Skeletal muscle satellite cell (primary cell): Measurements from ENCODE around the gene MS4A6E.
"Not testable (repeated sequence)": the region's sequence is repeated elsewhere in the genome, so short reads cannot be mapped to it uniquely, and the experiment has no call there.

ENCODE experiments used
- H3K27me3 ChIP-seq: 2 replicates; pipeline ENCODE4 v1.7.0; 2013; ENCODE audit warnings: low read length; ENCODE audit not compliant: control insufficient read depth, insufficient read depth
- H3K36me3 ChIP-seq: 2 replicates; pipeline ENCODE4 v1.7.0; 2013; ENCODE audit warnings: mild to moderate bottlenecking, control low read depth, low read length; ENCODE audit not compliant: insufficient read depth
- H3K4me1 ChIP-seq: 2 replicates; pipeline ENCODE4 v1.7.0; 2013; ENCODE audit warnings: low read length; ENCODE audit not compliant: control insufficient read depth, insufficient read depth
- H3K4me2 ChIP-seq: 2 replicates; pipeline ENCODE4 v1.7.0; 2013; ENCODE audit warnings: mild to moderate bottlenecking, low read length
- H3K4me3 ChIP-seq: 2 replicates; pipeline ENCODE4 v1.7.0; 2013; ENCODE audit warnings: low read length
- H3K9ac ChIP-seq: 2 replicates; pipeline ENCODE4 v1.7.0; 2013; ENCODE audit warnings: mild to moderate bottlenecking, low read depth, low read length, moderate library complexity
- H3K9me3 ChIP-seq: replicated peaks from 2 replicates; pipeline ENCODE4 v1.7.0; 2013; ENCODE audit warnings: mild to moderate bottlenecking, control low read depth, low read length

MS4A6E gene

GRCh38 chr11:60363542-60364470 is 36.8 kb downstream of the MS4A6E start:
- H3K4me3 ChIP-seq: no peak overlapping the region
- no peaks in the 10 kb centered on the region for H3K36me3 ChIP-seq
- H3K4me1 ChIP-seq: no peaks in the 10 kb centered on the region
- no peaks in the 10 kb centered on the region for H3K9me3 ChIP-seq
- H3K27me3 ChIP-seq: no peaks in the 10 kb centered on the region
- no peak overlapping the region for H3K9ac ChIP-seq
- no peak overlapping the region for H3K4me2 ChIP-seq

- H3K9ac ChIP-seq, H3K27me3 ChIP-seq, H3K4me1 ChIP-seq, H3K9me3 ChIP-seq, H3K4me2 ChIP-seq, H3K4me3 ChIP-seq, H3K36me3 ChIP-seq: not testable (repeated sequence)
Observed at GRCh38 chr11:60366262-60366904, 39.3 kb downstream of the MS4A6E start.

GRCh38 chr11:60367009-60367408 is 40.0 kb downstream of the MS4A6E start:
- no peaks in the 10 kb centered on the region for H3K9me3 ChIP-seq
- H3K4me3 ChIP-seq: no peak overlapping the region
- H3K4me1 ChIP-seq: no peaks in the 10 kb centered on the region
- H3K4me2 ChIP-seq: no peak overlapping the region
- no peak overlapping the region for H3K9ac ChIP-seq
- H3K27me3 ChIP-seq: no peaks in the 10 kb centered on the region
- no peaks in the 10 kb centered on the region for H3K36me3 ChIP-seq

GRCh38 chr11:60367896-60368295 is 40.8 kb downstream of the MS4A6E start:
- Histone ChIP-seq H3K4me3 (no peak overlapping the region), H3K9ac (no peak overlapping the region), H3K27me3 (no peaks in the 10 kb centered on the region), H3K4me2 (no peak overlapping the region), H3K36me3 (no peaks in the 10 kb centered on the region), H3K9me3 (no peaks in the 10 kb centered on the region), H3K4me1 (no peaks in the 10 kb centered on the region)

- no peak overlapping the region for H3K4me2 ChIP-seq
- no peaks in the 10 kb centered on the region for H3K27me3 ChIP-seq
- no peaks in the 10 kb centered on the region for H3K36me3 ChIP-seq
- no peaks in the 10 kb centered on the region for H3K4me1 ChIP-seq
- no peak overlapping the region for H3K4me3 ChIP-seq
- no peak overlapping the region for H3K9ac ChIP-seq
- no peaks in the 10 kb centered on the region for H3K9me3 ChIP-seq
Observed at GRCh38 chr11:60370252-60370810, 43.3 kb downstream of the MS4A6E start.

GRCh38 chr11:60370811-60371298 is 43.8 kb downstream of the MS4A6E start:
- Histone ChIP-seq H3K4me2 (no peak overlapping the region), H3K9me3 (no peaks in the 10 kb centered on the region), H3K4me3 (no peak overlapping the region), H3K27me3 (no peaks in the 10 kb centered on the region), H3K4me1 (no peaks in the 10 kb centered on the region), H3K9ac (no peak overlapping the region), H3K36me3 (no peaks in the 10 kb centered on the region)

GRCh38 chr11:60371386-60371785 is 44.3 kb downstream of the MS4A6E start:
- no peak overlapping the region for H3K9ac ChIP-seq
- H3K4me3 ChIP-seq: no peak overlapping the region
- H3K27me3 ChIP-seq: no peaks in the 10 kb centered on the region
- no peaks in the 10 kb centered on the region for H3K4me1 ChIP-seq
- H3K36me3 ChIP-seq: no peaks in the 10 kb centered on the region
- no peak overlapping the region for H3K4me2 ChIP-seq
- peaks cover 5% of the 10 kb centered on the region for H3K9me3 ChIP-seq

GRCh38 chr11:60371854-60372253 is 44.8 kb downstream of the MS4A6E start:
- H3K27me3 ChIP-seq: no peaks in the 10 kb centered on the region
- peaks cover 7% of the 10 kb centered on the region for H3K9me3 ChIP-seq
- no peak overlapping the region for H3K9ac ChIP-seq
- no peaks in the 10 kb centered on the region for H3K36me3 ChIP-seq
- no peaks in the 10 kb centered on the region for H3K4me1 ChIP-seq
- H3K4me3 ChIP-seq: no peak overlapping the region
- H3K4me2 ChIP-seq: no peak overlapping the region

- H3K4me3 ChIP-seq: no peak overlapping the region
- H3K36me3 ChIP-seq: no peaks in the 10 kb centered on the region
- H3K9me3 ChIP-seq: peaks cover 7% of the 10 kb centered on the region
- H3K4me2 ChIP-seq: no peak overlapping the region
- H3K4me1 ChIP-seq: no peaks in the 10 kb centered on the region
- no peaks in the 10 kb centered on the region for H3K27me3 ChIP-seq
- no peak overlapping the region for H3K9ac ChIP-seq
Observed at GRCh38 chr11:60372767-60373166, 45.7 kb downstream of the MS4A6E start.

GRCh38 chr11:60375316-60375715 is 48.3 kb downstream of the MS4A6E start:
- no peak overlapping the region for H3K4me2 ChIP-seq
- peaks cover 7% of the 10 kb centered on the region for H3K9me3 ChIP-seq
- H3K27me3 ChIP-seq: no peaks in the 10 kb centered on the region
- no peak overlapping the region for H3K9ac ChIP-seq
- H3K36me3 ChIP-seq: no peaks in the 10 kb centered on the region
- no peaks in the 10 kb centered on the region for H3K4me1 ChIP-seq
- H3K4me3 ChIP-seq: no peak overlapping the region

GRCh38 chr11:60376601-60377000 is 49.5 kb downstream of the MS4A6E start:
- Histone ChIP-seq H3K4me2 (no peak overlapping the region), H3K36me3 (no peaks in the 10 kb centered on the region), H3K9ac (no peak overlapping the region), H3K4me3 (no peak overlapping the region), H3K4me1 (no peaks in the 10 kb centered on the region), H3K27me3 (no peaks in the 10 kb centered on the region), H3K9me3 (peaks cover 7% of the 10 kb centered on the region)
